GM12878 (cell line): ENCODE data around the gene CIB2. TPM values are rescaled to one million over a fixed set of nuclear protein-coding genes. Genes with fewer than 3 reads are reported as not detected.

Source experiments
- BHLHE40 ChIP-seq, 2 experiments: fragments of 450-650 bp in 1 of 2; IDR thresholded peaks; 2 replicates each; pipeline ENCODE4 v1.6.1; 2011 to 2017; ENCODE audit warnings: low read depth in 2 of 2, borderline replicate concordance in 1 of 2, improper control_type of control experiment in 1 of 2, low read length in 1 of 2, mild to moderate bottlenecking in 1 of 2
- CHD2 ChIP-seq: IDR thresholded peaks from 2 replicates; pipeline ENCODE4 v1.6.1; 2011; ENCODE audit warnings: low read depth, low read length, improper control_type of control experiment, borderline replicate concordance
- CREM ChIP-seq: IDR thresholded peaks from 2 replicates; pipeline ENCODE4 v1.6.1; 2014; ENCODE audit warnings: antibody characterized with exemption, low read depth
- ETV6 ChIP-seq, 2 experiments: fragments of 450-650 bp in 1 of 2; IDR thresholded peaks in 1 of 2; conservative IDR thresholded peaks in 1 of 2; 2 replicates each; pipeline ENCODE4 v1.6.1; 2014; ENCODE audit warnings: antibody characterized with exemption in 1 of 2, borderline replicate concordance in 1 of 2, low read depth in 1 of 2, mild to moderate bottlenecking in 1 of 2, moderate library complexity in 1 of 2
- IRF5 ChIP-seq: fragments of 450-650 bp; IDR thresholded peaks from 2 replicates; pipeline ENCODE4 v1.6.1; 2017; ENCODE audit warnings: borderline replicate concordance
- MEF2B ChIP-seq: fragments of 450-650 bp; IDR thresholded peaks from 2 replicates; pipeline ENCODE4 v1.6.1; 2018; ENCODE audit warnings: mild to moderate bottlenecking, moderate library complexity; ENCODE audit not compliant: partially characterized antibody, poor library complexity, severe bottlenecking
- MTA3 ChIP-seq: IDR thresholded peaks from 2 replicates; pipeline ENCODE4 v1.6.1; 2012; ENCODE audit warnings: low read length, inconsistent platforms, borderline replicate concordance
- MYB ChIP-seq: fragments of 150-350 bp; IDR thresholded peaks from 2 replicates; pipeline ENCODE4 v1.6.1; 2014; ENCODE audit warnings: mild to moderate bottlenecking, low read depth, low read length, borderline replicate concordance
- MYC ChIP-seq: IDR thresholded peaks from 2 replicates; pipeline ENCODE4 v1.6.1; 2011; ENCODE audit warnings: mild to moderate bottlenecking, low read length, moderate library complexity, inconsistent platforms; ENCODE audit not compliant: insufficient read depth, insufficient replicate concordance, insufficient read length, severe bottlenecking
- NBN ChIP-seq: fragments of 450-650 bp; IDR thresholded peaks from 2 replicates; pipeline ENCODE4 v1.6.1; 2016
- NFXL1 ChIP-seq: fragments of 450-650 bp; IDR thresholded peaks from 2 replicates; pipeline ENCODE4 v1.6.1; 2017; ENCODE audit warnings: antibody characterized with exemption, mild to moderate bottlenecking, borderline replicate concordance
- PML ChIP-seq: IDR thresholded peaks from 2 replicates; pipeline ENCODE4 v1.6.1; 2012; ENCODE audit warnings: low read length, inconsistent platforms
- SMARCA5 ChIP-seq: fragments of 450-650 bp; IDR thresholded peaks from 2 replicates; pipeline ENCODE4 v1.6.1; 2017; ENCODE audit warnings: mild to moderate bottlenecking
- STAT1 ChIP-seq: fragments of 450-650 bp; conservative IDR thresholded peaks from 2 replicates; pipeline ENCODE4 v1.6.1; 2014; ENCODE audit warnings: antibody characterized with exemption, mild to moderate bottlenecking
- TCF3 ChIP-seq: IDR thresholded peaks from 2 replicates; pipeline ENCODE4 v1.6.1; 2012; ENCODE audit warnings: low read depth, mild to moderate bottlenecking, low read length, borderline replicate concordance; ENCODE audit not compliant: insufficient read depth
- ZNF24 ChIP-seq: fragments of 450-650 bp; IDR thresholded peaks from 2 replicates; pipeline ENCODE4 v1.6.1; 2017; ENCODE audit warnings: antibody characterized with exemption, mild to moderate bottlenecking
- ZSCAN29 ChIP-seq: fragments of 450-650 bp; IDR thresholded peaks from 2 replicates; pipeline ENCODE4 v1.6.1; 2017; ENCODE audit warnings: mild to moderate bottlenecking, moderate library complexity
- polyA plus RNA-seq, 11 experiments: library from polyadenylated mRNA; depleted of rRNA in 4 of 11; unstranded in 6 of 11; stranded (reverse) in 5 of 11; fragments of >200 nt; fragmentation: Nextera tagmentation in 4 of 11; fragmentation: Illumina TruSeq in 1 of 11; extraction: Ambion mirVana in 4 of 11; extraction: Trizol in 1 of 11; gene quantifications; 1 replicate in 1 of 11; 2 replicates in 10 of 11; pipeline versions ENCODE4 v1.2.1 to v1.2.3, GENCODE V29; 2011 to 2016; ENCODE audit warnings: inconsistent platforms in 2 of 11, missing spikeins in 2 of 11, low read depth in 1 of 11
- total RNA-seq, 4 experiments: library from RNA; depleted of rRNA in 3 of 4; stranded (reverse); fragments of >200 nt in 3 of 4; fragmentation: Illumina TruSeq in 1 of 4; extraction: Trizol in 1 of 4; gene quantifications; 2 replicates each; pipeline versions ENCODE4 v1.2.1 to v1.2.3, GENCODE V29; 2013 to 2021
- TF ChIP-seq, protein P1 (sequence below): IDR thresholded peaks from 2 replicates; pipeline ENCODE4 v1.6.1; 2011; ENCODE audit warnings: borderline replicate concordance, low read depth, mild to moderate bottlenecking, moderate library complexity, mixed read lengths, low read length; ENCODE audit not compliant: insufficient read depth; ENCODE audit errors: extremely low read length
- TF ChIP-seq, protein P2 (sequence below): fragments of 450-650 bp; IDR thresholded peaks from 2 replicates; pipeline ENCODE4 v1.6.1; 2017; ENCODE audit warnings: mild to moderate bottlenecking, low read depth, inconsistent platforms; ENCODE audit not compliant: poor library complexity, severe bottlenecking
- TF ChIP-seq, protein P3 (sequence below): fragments of 450-650 bp; IDR thresholded peaks from 2 replicates; pipeline ENCODE4 v1.6.1; 2017; ENCODE audit warnings: antibody characterized with exemption, mild to moderate bottlenecking, moderate library complexity
- TF ChIP-seq, protein P4 (sequence below): IDR thresholded peaks from 2 replicates; pipeline ENCODE4 v1.6.1; 2011; ENCODE audit warnings: low read depth, low read length, improper control_type of control experiment, borderline replicate concordance

Gene CIB2
- total and polyA plus RNA-seq, 10 of the 15 experiments (the other 5 are each of a cell fraction or from before 2014, with no cell fraction given) = 0.56 to 12.1 (median 7.1) TPM

DNA sequence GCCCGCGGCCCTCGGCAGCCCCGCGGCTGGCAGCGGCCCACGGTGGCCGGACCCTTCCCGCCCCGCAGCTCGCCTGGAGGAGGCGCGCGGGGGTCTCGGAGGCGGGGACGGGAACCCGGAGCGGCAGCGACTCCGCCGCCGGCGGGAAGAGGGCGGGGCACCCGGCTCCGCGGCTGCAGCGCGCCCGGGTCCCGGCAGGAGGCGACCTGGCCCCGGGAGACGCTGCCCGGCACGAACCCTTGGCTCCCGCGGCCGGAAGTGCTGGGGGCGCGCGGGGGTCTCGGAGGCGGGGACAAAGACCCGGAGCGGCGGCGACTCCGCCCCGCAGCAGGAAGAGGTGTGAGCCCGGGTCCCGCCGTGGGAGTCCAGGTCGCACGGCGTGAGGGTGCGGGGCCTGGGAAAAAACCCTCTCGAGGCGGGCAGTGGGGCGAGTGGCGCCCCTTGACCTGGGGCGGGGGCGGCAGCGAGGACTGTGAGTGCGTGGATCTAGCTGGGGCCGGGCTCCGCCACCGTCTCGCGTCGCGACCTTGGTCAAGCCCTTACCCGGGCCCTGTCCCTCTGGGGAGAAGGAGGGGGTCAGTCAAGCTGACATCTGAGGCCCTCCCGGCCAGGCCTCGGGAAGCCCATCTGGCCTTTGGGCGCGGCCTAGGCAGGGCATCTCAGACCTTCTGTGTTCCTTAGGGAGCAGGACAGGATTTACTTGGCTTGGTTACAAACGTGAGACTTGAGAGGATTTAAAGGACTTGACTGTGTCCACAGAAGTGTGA is at the start of gene CIB2 (continued):
- no peak for TF ChIP-seq ETV6 (conservative IDR thresholded peaks at IDR 0.05 in 1 of 2, IDR thresholded peaks at IDR 0.05 in 1 of 2; ENCODE audit: borderline replicate concordance in 1 of 2, low read depth in 1 of 2)
- TF ChIP-seq TCF3 = no peak
- TF ChIP-seq SMARCA5 = peak; percentile 87
- TF ChIP-seq, protein P1, sequence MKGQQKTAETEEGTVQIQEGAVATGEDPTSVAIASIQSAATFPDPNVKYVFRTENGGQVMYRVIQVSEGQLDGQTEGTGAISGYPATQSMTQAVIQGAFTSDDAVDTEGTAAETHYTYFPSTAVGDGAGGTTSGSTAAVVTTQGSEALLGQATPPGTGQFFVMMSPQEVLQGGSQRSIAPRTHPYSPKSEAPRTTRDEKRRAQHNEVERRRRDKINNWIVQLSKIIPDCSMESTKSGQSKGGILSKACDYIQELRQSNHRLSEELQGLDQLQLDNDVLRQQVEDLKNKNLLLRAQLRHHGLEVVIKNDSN = no peak
- TF ChIP-seq CHD2 = no peak
- no peak; the same call in 1 of the 2 replicates for TF ChIP-seq STAT1
- peak; percentile 32; the same call in 1 of the 2 replicates for TF ChIP-seq ZSCAN29
- TF ChIP-seq, protein P2, sequence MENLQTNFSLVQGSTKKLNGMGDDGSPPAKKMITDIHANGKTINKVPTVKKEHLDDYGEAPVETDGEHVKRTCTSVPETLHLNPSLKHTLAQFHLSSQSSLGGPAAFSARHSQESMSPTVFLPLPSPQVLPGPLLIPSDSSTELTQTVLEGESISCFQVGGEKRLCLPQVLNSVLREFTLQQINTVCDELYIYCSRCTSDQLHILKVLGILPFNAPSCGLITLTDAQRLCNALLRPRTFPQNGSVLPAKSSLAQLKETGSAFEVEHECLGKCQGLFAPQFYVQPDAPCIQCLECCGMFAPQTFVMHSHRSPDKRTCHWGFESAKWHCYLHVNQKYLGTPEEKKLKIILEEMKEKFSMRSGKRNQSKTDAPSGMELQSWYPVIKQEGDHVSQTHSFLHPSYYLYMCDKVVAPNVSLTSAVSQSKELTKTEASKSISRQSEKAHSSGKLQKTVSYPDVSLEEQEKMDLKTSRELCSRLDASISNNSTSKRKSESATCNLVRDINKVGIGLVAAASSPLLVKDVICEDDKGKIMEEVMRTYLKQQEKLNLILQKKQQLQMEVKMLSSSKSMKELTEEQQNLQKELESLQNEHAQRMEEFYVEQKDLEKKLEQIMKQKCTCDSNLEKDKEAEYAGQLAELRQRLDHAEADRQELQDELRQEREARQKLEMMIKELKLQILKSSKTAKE = no peak
- 0 out of 2 replicates have a peak, but pooled peaks have one; percentile 37 for TF ChIP-seq ZNF24
- no peak for TF ChIP-seq MYB
- TF ChIP-seq IRF5 = no peak
- TF ChIP-seq MEF2B = peak; percentile 82
- TF ChIP-seq PML = no peak
- TF ChIP-seq NFXL1 = no peak
- TF ChIP-seq CREM = no peak
- TF ChIP-seq MTA3 = no peak
- no peak for TF ChIP-seq NBN
- TF ChIP-seq, protein P3, sequence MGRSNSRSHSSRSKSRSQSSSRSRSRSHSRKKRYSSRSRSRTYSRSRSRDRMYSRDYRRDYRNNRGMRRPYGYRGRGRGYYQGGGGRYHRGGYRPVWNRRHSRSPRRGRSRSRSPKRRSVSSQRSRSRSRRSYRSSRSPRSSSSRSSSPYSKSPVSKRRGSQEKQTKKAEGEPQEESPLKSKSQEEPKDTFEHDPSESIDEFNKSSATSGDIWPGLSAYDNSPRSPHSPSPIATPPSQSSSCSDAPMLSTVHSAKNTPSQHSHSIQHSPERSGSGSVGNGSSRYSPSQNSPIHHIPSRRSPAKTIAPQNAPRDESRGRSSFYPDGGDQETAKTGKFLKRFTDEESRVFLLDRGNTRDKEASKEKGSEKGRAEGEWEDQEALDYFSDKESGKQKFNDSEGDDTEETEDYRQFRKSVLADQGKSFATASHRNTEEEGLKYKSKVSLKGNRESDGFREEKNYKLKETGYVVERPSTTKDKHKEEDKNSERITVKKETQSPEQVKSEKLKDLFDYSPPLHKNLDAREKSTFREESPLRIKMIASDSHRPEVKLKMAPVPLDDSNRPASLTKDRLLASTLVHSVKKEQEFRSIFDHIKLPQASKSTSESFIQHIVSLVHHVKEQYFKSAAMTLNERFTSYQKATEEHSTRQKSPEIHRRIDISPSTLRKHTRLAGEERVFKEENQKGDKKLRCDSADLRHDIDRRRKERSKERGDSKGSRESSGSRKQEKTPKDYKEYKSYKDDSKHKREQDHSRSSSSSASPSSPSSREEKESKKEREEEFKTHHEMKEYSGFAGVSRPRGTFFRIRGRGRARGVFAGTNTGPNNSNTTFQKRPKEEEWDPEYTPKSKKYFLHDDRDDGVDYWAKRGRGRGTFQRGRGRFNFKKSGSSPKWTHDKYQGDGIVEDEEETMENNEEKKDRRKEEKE = no peak
- TF ChIP-seq, protein P4, sequence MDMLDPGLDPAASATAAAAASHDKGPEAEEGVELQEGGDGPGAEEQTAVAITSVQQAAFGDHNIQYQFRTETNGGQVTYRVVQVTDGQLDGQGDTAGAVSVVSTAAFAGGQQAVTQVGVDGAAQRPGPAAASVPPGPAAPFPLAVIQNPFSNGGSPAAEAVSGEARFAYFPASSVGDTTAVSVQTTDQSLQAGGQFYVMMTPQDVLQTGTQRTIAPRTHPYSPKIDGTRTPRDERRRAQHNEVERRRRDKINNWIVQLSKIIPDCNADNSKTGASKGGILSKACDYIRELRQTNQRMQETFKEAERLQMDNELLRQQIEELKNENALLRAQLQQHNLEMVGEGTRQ = no peak
- TF ChIP-seq BHLHE40 (IDR thresholded peaks at IDR 0.05; ENCODE audit: borderline replicate concordance in 1 of 2, low read depth in 2 of 2, low read length in 1 of 2) = peak in 1 of 2 experiments; percentile 77; a peak in 2 of 4 replicates
- TF ChIP-seq MYC = no peak
